ENCODE results near the gene CDK10. TPM values are rescaled to one million over a fixed set of nuclear protein-coding genes. Genes with fewer than 3 reads are reported as not detected.

CDK10 gene
- total RNA-seq, 4 donors from 2014 or later, result 20.8 to 45.1 (median 25.7) TPM

DNA sequence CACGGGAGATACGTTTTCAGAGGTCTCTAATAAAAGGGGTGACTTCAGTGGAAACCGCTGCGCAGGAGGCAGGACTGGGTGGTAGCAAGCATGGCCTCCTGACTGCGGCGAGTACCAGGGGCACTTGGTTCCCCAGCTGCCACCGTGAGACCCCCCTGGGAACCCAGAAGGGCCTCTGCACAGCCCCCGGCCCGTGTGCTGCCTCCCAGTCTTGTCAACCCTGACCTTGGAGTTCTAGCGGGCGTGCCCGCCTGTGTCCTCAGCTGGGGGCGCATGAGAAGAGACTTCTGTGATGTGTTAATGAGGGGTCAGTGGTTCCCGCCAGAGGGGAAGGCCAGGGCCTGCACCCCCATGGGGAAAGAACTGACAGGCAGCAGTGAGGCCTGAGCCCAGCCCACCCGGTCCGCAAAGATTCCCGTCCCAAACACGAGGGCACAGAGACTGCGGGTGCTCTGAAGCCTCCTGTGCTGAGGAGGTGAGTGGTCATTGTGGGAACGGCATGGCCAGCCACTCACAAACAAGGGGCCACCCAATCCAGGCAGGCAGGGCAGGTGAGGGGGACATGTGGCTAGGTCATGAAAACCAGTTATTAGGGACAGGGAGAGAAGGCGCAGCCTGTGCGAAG is 44.2 kb downstream of the CDK10 start:
- no peak for DNase-seq (ENCODE audit: extremely low spot score)
- Histone ChIP-seq H3K4me3 (no peak overlapping the region), H3K27ac (replicated peaks in 1 of 4) (no peak overlapping the region), H3K4me1 (no peaks in the 10 kb centered on the region), H3K9me3 (no peaks in the 10 kb centered on the region), H3K27me3 (no peaks in the 10 kb centered on the region), H3K36me3 (peaks cover 79 to 100% (median 97%) of the 10 kb centered on the region in 4 donors)
- TF ChIP-seq POLR2A (IDR thresholded peaks at IDR 0.05; ENCODE audit: low read depth), result no peak
- no peak for TF ChIP-seq EP300 (IDR thresholded peaks at IDR 0.05)
- TF ChIP-seq, protein P1, sequence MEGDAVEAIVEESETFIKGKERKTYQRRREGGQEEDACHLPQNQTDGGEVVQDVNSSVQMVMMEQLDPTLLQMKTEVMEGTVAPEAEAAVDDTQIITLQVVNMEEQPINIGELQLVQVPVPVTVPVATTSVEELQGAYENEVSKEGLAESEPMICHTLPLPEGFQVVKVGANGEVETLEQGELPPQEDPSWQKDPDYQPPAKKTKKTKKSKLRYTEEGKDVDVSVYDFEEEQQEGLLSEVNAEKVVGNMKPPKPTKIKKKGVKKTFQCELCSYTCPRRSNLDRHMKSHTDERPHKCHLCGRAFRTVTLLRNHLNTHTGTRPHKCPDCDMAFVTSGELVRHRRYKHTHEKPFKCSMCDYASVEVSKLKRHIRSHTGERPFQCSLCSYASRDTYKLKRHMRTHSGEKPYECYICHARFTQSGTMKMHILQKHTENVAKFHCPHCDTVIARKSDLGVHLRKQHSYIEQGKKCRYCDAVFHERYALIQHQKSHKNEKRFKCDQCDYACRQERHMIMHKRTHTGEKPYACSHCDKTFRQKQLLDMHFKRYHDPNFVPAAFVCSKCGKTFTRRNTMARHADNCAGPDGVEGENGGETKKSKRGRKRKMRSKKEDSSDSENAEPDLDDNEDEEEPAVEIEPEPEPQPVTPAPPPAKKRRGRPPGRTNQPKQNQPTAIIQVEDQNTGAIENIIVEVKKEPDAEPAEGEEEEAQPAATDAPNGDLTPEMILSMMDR (IDR thresholded peaks at IDR 0.05), result no peak
- TF ChIP-seq POLR2AphosphoS5 (IDR thresholded peaks at IDR 0.05), result no peak
- 76% methylated on average over 18 of the region's 22 CpGs for WGBS
- intact Hi-C loops (cut with DNase I), result no loop called here

DNA sequence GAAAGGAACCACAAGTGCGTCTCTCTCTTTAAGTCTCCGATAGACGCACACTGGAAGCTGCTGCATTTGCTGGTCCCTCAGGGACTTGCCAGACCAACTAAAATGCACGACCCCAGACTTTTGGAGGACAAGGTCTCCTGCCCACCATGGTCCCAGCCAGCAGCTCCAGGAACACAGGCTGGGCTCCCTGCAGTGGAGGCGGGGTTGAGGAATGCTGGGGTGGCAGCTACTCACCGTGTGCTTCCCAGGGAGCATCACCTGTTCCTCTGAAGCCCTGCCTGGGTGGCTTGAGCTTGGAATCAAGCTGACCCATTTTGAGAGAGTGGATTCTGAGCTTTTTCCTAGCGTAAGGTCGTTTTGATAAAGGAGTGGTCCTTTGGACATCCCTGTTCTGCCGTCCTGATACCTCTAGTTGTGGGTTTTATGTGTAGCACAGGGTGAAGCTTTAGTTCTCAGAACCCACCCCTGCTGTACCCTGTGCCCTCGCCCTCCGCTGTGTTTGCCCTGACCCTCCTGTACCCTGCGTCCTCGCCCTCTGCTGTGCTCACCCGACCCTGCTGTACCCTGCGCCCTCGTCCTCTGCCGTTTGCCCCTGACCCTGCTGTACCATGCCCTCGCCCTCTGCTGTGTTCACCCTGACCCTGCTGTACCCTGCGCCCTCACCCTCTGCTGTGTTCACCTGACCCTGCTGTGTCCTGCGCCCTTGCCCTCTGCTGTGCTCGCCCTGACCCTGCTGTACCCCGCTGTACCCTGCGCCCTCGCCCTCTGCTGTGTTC is 45.8 kb downstream of the CDK10 start:
- intact Hi-C loops (cut with DNase I), result no loop called here
- Histone ChIP-seq H3K36me3 (peaks cover 88 to 100% (median 97%) of the 10 kb centered on the region in 4 donors), H3K4me1 (no peaks in the 10 kb centered on the region), H3K27ac (replicated peaks in 1 of 4) (no peak overlapping the region), H3K27me3 (no peaks in the 10 kb centered on the region), H3K9me3 (no peaks in the 10 kb centered on the region), H3K4me3 (no peak overlapping the region)
- no peak for DNase-seq (ENCODE audit: extremely low spot score)
- 84% methylated on average over 21 of the region's 24 CpGs for WGBS
- TF ChIP-seq, protein P1 (IDR thresholded peaks at IDR 0.05), result no peak
- TF ChIP-seq POLR2AphosphoS5 (IDR thresholded peaks at IDR 0.05) (no peak), EP300 (IDR thresholded peaks at IDR 0.05) (no peak)

DNA sequence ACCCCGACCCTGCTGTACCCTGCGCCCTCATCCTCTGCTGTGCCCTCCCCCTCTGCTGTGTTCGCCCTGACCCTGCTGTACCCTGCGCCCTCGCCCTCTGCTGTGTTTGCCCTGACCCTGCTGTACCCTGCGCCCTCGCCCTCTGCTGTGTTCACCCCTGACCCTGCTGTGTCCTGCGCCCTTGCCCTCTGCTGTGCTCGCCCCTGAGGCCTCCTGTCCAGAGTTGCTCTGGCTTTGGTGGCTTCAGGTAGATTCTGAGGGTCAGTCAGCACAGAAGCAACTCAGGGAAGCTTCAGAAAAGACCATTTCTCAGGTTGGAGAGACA is 46.4 kb downstream of the CDK10 start:
- no peak for TF ChIP-seq EP300 (IDR thresholded peaks at IDR 0.05)
- no peak for TF ChIP-seq POLR2AphosphoS5 (IDR thresholded peaks at IDR 0.05)
- no peak for TF ChIP-seq POLR2A (IDR thresholded peaks at IDR 0.05; ENCODE audit: low read depth)
- TF ChIP-seq, protein P1 (IDR thresholded peaks at IDR 0.05), result no peak
- H3K27ac ChIP-seq (replicated peaks in 1 of 4), result no peak overlapping the region
- WGBS, result 84% methylated on average over 9 of the region's 9 CpGs
- no peaks in the 10 kb centered on the region for H3K27me3 ChIP-seq
- no peaks in the 10 kb centered on the region for H3K9me3 ChIP-seq
- intact Hi-C loops (cut with DNase I), result no loop called here
- no peak for DNase-seq (ENCODE audit: extremely low spot score)
- H3K36me3 ChIP-seq, result peaks cover 88 to 100% (median 97%) of the 10 kb centered on the region in 4 donors
- H3K4me1 ChIP-seq, result no peaks in the 10 kb centered on the region
- no peak overlapping the region for H3K4me3 ChIP-seq

DNA sequence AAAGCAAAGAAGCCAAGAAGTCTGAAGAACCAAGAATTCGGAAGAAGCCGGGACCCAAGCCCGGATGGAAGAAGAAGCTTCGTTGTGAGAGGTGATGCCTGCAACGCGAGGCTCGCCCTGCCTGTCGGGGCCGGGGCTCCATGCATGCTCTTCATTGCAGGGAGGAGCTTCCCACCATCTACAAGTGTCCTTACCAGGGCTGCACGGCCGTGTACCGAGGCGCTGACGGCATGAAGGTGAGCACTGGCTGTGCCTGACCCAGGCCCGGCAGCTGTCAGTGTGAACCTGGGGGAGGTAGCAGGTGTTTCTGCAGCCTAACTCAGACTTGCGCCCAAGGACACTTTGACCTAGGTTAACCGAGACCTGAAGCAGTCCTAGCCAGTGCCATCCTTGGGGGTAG is 46.8 kb downstream of the CDK10 start:
- no peaks in the 10 kb centered on the region for H3K27me3 ChIP-seq
- H3K4me1 ChIP-seq, result no peaks in the 10 kb centered on the region
- 81% methylated on average over 13 of the region's 17 CpGs for WGBS
- H3K27ac ChIP-seq (replicated peaks in 1 of 4), result no peak overlapping the region
- H3K9me3 ChIP-seq, result no peaks in the 10 kb centered on the region
- no peak overlapping the region for H3K4me3 ChIP-seq
- TF ChIP-seq EP300 (IDR thresholded peaks at IDR 0.05), result no peak
- no peak for TF ChIP-seq POLR2AphosphoS5 (IDR thresholded peaks at IDR 0.05)
- TF ChIP-seq POLR2A (IDR thresholded peaks at IDR 0.05; ENCODE audit: low read depth), result no peak
- TF ChIP-seq, protein P1 (IDR thresholded peaks at IDR 0.05), result no peak
- H3K36me3 ChIP-seq, result peaks cover 88 to 100% (median 98%) of the 10 kb centered on the region in 4 donors
- no peak for DNase-seq (ENCODE audit: extremely low spot score)
- intact Hi-C loops (cut with DNase I), result no loop called here

All from esophagus muscularis mucosa (tissue), 4 donors.